Measurements from ENCODE around the gene RNF180.
"Not testable (repeated sequence)": the region's sequence is repeated elsewhere in the genome, so short reads cannot be mapped to it uniquely, and the experiment has no call there.

The RNF180 gene

DNA sequence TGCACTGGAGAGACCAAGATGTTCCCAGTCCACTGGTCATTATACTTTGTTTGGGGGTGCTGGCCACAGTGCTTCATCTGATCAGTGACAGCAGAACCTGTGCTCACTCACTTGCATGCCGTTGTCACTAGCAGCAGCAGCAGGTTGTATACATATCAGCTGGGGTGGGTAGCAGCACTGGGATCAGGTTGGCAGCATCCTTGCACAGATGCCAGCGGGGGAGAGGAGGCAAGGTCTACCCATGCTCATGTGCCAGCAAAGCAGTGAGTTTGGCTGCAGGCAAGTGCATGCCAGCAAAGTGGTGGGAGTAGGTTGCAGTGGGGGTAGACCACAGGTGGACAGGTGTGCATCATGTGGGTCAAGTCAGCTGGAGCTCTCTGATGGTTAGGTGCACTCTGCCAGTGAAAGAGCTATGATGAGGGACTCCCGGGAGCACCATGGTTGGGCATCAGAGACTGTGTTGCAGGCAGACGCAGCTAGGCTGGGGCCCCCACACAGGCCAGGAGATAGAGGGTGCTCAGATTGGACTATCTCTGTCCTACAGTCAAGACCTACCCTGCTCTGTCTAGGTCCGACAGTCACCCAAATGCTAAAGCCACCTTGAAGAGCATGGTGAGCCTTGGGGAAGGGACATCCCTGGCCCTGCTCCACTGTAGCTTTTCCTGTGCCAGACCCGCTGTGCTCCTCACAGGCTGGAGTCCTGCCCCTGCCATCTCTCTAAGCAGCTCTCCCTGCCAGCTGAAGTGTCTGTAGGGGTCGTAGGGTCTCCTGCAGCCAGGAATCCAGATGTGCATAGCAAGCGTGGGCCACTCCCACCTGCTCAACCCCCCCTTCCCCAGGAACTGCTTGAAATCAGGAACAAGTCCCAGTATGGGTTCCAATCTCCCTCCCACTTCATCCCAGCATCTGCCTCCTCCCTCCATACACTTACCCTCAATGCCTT, 119.8 kb downstream of the RNF180 start:
- DNase-seq (ENCODE audit: low read depth) = no peak

DNA sequence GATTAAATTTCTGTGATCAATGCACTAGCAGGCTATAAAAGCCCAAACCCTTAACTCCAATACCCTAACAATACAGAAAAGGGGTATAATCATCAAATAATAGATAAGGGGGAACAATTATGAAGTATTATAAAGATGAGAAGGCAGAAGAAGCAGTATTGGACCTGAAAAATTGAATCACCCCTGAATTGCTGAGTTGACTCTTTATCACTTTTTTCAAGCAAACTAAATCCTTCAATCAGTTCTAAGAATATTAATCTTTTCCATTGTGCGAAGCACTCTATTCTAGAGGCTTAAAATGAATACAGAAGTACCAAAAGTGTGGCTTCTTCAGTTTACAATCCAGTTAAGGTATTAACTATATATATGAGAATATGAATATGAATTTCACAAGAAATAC, 120.7 kb downstream of the RNF180 start:
- no peak for DNase-seq (ENCODE audit: low read depth)

DNA sequence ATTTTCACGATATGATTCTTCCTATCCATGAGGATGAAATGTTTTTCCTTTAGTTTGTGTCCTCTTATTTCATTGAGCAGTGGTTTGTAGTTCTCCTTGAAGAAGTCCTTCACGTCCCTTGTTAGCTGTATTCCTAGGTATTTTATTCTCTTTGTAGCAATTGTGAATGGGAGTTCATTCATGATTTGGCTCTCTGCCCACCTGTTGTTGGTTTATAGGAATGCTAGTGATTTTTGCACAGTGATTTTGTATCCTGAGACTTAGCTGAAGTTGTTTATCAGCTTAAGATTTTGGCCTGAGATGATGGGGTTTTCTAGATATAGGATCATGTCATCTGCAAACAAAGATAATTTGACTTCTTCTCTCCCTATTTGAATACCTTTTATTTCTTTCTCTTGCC, 122.9 kb downstream of the RNF180 start:
- DNase-seq (ENCODE audit: low read depth) = not testable (repeated sequence)

DNA sequence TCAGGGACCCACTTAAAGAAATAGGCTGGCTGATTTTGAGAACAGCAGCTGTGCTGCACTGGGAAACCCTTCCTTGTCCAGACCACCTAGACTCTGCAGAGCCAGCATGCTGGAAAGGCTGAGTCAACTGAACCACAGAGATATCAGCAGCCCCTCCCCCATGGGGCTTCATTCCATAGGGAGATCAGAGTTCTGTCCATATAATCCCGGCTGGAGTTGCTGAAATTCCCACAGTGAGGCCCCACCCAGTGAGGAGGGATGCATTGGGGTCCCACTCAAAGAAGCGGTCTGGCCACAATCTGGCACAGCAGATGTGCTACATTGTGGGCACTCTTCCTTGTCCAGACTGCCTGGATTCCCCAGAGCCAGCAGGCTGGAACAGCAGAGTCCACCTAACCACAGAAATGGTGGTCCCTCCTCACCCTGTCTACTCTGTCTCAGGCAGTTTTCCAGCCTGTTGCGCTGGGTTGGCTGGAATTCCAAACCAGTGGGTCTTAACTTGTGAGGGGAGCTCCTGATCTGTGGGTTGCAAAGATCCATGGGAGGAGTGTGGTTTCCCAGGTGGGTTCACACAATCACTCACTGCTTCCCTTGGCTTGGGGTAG, 127.1 kb downstream of the RNF180 start:
- DNase-seq (ENCODE audit: low read depth) = no peak

DNA sequence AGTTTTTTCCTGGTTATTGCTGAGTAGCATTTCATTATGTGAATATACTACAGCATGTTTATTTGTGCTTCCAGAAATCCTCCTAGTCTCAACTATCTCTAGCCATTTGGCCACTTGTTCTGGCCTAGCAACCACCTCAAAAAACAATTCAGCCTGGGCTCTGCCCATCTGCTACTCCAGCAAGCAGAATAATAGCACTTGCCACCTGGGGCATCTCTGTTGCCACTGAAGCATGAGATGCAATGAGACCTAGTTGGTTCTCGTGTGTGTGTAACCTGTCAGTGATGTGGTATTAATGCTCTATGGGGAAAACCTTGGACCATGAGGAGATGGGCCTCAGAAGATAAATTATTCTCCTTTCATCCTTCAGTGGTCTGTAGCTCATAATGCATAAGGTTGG, 129.5 kb downstream of the RNF180 start:
- no peak for DNase-seq (ENCODE audit: low read depth)

DNA sequence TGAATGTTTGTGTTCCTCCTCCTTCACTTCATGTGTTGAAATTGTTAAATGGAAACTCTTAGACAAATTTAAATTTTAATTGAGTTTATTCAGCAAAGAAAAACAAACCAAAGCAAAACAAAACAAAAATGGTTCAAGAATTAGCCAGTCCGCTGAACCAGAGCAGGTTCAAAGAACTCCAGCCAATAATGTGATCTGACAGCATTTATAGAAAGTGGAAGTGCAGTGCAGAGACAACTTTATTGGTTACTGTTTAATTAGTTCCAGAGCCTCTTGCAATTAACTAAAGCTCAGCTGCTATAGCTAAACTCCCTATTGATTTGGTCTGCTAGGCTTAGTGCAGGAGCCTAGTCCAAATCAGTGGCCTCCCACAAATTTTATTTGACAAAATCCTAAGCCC, 132.9 kb downstream of the RNF180 start:
- DNase-seq (ENCODE audit: low read depth) = no peak

DNA sequence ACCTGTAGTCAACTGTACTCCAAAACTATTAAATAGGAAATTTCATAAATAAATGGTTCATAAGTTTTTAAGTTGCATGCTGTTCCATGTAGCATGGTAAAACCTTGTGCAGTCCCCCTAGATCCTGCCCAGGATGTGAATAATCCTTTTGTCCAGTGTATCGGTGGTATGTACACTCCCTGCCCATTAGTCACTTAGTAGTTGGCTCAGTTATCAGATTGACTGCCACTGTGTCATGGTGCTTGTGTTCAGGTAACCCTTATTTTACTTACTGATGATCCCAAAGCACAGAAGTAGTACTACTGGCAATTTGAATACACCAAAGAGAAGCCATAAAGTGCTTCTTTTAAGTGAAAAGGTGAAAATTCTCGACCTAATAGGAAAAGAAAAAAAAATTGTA, 134.2 kb downstream of the RNF180 start:
- no peak for DNase-seq (ENCODE audit: low read depth)

DNA sequence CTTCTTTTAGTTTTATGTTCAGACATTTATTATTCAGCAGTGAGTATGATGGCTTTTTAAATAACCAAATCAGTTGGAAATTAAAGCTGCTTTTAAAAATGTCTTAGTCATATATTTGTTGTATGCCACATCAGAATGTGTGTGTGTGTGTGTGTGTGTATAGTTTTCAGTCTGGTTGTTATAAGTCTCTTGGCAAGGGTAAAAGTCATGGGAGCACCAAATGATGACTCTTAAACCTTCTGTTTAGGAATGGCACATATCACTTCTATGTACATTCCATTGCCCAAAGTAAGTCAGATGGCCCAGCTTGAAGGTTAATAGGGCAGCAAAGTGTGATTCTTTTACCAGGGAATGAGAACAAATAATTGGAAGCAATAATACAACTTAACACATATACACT, 135.9 kb downstream of the RNF180 start:
- DNase-seq (ENCODE audit: low read depth) = no peak

DNA sequence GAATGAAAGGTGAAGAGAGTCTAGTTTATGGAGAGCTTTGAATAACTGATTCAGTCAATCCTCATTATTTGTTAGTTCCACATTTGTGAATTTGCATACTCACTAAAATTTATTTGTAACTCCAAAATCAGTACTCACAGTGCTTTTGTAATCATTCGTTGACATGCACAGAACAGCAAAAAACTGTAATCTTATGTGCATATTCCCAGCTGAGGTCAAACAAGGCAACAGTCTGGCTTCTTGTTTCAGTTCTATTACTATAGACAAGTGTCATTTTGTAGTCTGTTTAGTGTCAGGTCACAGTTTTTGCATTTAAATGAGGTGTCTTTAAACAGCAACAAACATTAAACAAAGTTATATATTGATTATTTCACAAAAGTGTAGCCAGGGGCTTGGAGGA, 142.5 kb downstream of the RNF180 start:
- no peak for DNase-seq (ENCODE audit: low read depth)

DNA sequence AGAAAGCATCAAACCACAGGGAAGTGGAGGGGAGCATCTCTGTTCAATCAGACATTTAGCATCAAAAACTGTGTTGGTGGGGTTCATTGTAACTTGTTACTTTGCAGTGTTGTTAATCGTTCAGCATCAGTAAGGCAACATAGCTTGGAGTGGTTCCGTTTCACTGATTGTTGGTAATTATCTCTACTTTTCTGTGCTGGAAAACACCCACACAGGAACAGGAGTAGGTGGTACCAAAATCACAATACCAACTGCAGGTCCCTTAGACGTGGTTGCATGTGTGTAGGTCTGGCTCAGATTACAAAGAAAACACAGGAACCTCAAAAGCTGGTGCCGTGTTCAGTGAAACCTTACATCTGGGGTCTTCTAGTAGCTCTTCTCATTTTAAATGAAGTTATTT, 146.8 kb downstream of the RNF180 start:
- DNase-seq (ENCODE audit: low read depth) = no peak

DNA sequence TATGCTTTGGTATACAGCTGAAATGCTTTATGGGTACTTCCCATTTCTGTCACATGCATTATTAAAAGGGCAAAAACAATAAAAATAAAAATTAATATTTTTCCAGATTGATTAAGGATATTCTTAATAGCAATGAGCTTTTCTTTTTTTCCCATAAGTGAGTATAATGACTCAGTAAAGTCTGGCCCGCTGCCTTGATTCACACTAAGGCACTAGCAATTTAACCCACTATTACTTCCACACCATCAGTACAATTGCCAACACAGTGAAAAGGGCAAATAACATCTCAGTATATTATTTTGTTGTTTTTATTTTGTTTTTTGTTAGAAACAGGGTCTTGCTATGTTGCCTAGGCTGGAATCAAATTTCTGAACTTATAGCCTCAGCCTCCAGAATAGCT, 150.1 kb downstream of the RNF180 start:
- DNase-seq (ENCODE audit: low read depth) = no peak

DNA sequence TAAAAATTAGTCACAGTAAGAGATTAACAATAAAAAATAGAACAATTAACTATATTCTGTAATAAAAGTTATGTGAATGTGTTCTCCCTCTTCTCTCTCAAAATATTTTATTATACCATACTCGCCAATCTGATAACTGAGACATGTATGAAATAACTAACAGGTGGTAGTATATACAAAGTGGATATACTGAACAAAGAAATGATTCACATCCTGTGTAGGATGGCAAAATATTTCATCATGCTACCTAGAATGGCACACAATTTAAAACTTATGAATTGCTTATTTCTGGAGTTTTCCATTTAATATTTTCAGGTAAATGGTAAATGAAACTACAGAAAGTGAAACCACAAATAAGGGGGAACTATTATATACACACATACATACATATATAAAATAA, 152.5 kb downstream of the RNF180 start:
- DNase-seq (ENCODE audit: low read depth) = no peak

DNA sequence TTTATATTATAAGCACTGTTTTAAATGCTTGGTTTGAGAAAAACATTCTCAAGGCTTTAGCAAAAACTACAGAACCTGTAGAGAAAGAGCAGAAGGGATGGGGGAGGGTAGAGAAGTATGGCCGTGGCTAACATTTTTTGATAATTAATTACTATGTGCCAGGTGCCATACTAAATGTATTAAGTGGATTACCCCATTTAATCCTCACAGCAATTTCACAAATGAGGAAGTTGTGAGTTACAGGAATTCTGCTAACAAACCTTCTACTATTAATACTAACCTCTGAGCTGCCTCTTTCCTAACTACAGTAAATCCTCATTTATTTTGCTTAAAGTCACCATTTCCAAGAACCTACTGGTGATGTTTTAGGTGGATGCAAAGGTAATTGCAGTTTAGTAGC, 157.9 kb downstream of the RNF180 start:
- no peak for DNase-seq (ENCODE audit: low read depth)

DNA sequence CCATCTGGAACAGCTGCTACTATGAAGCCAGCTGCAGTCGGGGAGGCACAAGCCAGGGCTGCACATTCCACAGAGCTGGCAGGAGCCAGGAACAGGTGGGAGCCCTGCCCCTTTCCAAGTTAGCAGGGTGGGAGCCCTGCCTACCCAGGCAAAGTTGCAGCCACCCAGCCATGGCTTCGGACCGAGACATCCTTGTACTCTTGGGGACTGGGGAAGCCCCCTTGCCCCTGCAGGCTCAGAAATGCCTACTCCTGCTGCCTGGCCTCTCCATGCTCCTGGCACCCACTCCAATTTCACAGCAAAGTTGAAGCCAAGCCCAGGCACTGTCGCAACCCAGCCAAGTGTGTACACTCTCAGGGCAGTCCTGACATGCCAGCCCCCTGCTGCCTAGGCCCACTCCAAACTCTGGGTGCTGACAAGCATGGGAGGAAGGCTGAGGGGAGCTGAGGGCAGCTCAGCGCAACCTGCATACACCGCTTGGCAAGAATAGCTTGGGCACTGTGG, 165.1 kb downstream of the RNF180 start:
- DNase-seq (ENCODE audit: low read depth) = no peak

DNA sequence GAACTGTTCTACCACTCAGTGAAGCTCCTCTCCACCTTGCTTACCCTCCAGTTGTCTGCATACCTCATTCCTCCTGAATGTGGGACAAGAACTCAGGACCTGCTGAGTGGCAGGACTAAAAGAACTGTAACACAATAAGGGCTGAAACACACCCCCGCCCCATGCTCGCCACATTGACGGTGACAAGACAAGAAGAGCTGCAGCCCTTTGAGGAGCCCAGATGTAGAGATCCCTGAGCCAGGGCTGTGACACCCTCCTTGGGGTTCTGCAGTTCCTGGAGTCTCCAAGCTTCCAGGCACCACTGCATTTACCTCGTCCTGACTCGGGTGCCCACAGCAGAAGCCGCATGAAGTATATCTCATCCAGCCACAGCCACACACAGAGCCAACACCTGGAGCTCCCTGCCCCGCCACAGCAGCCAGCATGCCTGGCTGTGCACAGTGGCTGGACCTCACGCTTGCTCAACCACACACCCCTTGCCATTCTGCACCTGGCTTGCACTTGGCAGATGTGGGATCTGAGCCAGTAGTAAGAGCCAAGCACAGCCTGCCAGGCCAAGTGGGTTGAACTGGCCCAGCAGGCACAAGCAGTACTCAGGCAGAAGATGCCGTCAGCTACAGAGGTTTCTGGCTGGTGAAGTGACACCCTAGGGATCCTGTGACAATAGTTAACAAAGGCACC, 166.1 kb downstream of the RNF180 start:
- DNase-seq (ENCODE audit: low read depth) = no peak

DNA sequence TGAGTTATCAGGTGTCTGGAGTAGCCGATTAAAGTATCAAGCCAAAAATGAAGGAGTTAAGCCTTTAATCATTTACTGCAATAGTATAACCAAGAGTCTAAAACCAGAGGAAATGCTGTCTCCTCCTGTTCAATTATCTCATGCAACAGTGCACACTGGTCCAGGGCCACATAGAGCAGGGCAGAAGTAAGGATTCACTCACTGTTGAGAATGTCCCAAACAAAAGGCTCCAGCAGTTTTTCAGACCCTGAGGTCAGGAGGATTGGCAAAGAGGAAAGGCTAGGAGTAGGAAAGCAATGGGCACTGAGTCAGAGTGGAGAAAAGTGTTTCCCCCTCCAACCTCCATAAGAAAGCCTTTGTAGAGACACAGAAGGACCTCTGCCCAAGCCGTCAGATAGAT, 168.2 kb downstream of the RNF180 start:
- DNase-seq (ENCODE audit: low read depth) = no peak

DNA sequence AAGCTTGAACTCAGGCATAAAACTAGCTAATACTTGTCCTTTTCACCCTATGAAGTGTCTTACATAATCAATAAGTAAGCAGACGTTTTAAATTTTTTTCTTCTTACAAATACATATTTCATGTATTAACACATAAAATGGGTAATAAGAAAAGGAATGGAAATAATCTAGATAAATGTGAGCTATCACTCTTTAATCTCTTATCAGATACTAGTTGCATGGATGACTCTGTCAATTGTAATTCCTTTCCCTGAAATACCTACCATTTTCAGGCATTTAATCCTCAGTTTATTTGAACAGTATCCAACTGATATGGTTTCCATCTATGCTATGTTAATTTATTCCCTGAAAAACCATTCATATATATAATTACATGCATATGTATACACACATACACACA, 174.1 kb downstream of the RNF180 start:
- no peak for DNase-seq (ENCODE audit: low read depth)

DNA sequence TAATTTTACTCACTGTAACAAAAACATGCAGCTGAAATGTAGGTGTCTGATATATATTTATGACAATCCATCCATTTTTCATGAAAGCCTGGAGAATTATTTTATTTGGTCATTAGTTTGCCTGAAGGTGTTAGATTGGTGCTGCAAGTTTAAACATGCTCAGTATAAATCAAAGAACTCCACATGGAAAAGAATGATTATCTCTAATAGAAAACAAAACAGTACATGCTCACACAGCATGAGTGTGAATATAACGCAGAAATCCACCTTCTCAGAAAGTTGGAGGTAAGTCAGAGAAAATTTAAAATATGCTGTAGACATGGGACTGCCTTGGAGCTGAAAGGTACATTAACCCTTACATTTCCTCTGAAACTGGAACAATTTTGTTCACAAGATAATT, 174.7 kb downstream of the RNF180 start:
- no peak for DNase-seq (ENCODE audit: low read depth)

DNA sequence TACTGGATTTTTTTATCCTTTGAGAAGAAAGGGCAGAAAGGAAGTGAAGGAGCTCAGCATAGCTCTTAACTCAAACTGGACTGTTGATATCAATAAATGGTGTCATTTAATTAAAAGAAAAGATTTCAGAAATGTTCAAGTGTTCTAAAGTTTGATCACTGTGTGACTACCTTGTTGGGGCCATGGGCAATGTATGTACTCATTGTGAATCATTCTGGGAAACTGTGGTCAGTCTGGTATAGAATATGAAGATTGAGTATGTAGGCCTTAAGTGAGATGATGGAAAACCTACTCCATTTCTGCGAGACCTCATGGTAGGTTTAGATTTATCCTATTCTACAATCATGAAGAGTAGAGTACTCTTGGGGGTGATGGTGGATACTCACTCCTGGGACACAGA, 175.7 kb downstream of the RNF180 start:
- no peak for DNase-seq (ENCODE audit: low read depth)

DNA sequence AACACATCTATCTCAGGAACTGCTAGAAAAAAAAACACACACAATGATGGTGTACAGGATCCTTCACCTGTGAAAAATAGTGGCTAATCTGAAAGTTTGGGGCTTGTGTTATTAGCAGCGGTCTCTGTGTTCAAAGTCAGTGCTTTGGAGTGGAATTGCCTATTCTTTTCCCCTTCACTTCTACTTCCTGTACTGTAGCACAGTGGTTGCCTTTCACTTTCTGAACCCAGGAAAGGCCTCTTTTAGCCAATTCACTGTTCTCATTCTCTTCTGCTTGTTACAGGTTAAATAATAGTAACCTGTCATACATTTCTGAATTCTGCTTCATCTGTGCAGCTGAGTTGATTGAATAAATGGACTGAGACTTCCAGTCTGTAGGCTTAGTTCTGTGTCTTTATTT, 178.9 kb downstream of the RNF180 start:
- no peak for DNase-seq (ENCODE audit: low read depth)

DNA sequence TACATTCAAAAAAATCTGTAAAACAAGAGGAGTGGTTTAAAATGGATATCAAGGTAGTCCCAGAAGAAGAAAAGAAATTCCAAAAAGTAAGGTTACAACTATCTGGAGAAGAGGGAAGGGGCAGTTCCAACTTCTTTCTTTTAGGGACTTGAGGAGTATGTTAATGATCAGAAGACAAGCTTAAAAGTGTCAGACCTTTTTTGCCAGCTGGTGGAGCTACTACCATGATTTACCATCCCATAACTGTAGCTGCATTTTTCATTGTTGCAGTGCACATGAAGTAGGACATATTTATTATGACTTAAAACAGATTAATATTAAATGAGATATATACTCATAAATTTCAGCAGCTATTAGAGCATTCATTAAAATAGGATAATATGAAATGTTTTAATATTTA, 181.7 kb downstream of the RNF180 start:
- DNase-seq (ENCODE audit: low read depth) = no peak

DNA sequence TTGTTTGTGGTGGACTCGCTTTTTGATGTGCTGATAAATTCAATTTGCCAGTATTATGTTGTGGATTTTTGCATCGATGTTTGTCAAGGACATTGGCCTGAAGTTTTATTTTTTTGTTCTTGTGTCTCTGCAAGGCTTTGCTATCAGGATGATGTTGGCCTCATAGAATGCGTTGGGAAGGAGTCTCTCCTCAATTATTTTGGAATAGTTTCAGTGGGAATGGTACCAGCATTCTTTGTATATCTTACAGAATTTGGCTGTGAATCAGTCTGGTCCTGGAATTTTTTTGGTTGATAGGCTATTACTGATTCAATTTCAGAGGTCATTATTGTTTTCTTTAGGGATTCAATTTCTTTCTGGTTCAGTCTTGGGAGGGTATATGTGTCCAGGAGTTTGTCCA, 198.8 kb downstream of the RNF180 start:
- no peak for DNase-seq (ENCODE audit: low read depth)

DNA sequence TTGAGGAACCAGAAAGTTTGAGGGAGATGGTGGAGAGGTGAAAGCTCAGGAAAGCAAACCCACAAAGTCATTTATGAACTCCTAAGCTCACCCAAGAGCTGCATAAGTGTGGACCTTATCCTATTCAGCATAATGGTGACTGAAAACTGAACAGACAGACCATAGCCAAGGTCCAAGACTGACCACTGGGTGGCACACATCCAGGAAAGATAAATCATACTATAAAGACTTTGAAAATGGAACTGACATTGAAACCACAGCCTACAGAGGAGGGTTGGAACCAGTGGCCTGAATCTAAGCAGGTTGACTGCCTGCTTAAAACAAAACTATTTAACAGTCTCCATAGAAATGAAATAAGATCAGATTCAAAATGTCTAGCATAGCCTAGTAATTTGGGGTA, 219.1 kb downstream of the RNF180 start:
- no peak for DNase-seq (ENCODE audit: low read depth)
